PC-3 (cell line): ENCODE measurements around the gene RBM10. TPM values are rescaled to one million over a fixed set of nuclear protein-coding genes. Genes with fewer than 3 reads are reported as not detected.

ENCODE experiments used
- ATAC-seq: fragments of 200-7000 bp; cut with Tn5 transposase; 2 replicates; pipeline ENCODE4 v1.9.1; 2020; ENCODE audit warnings: mild to moderate bottlenecking, moderate library complexity
- BruUV-seq: library from RNA; stranded (reverse); fragments of 400-500 nt; replicated peaks from 2 replicates; lab custom pipeline; 2021; lab: Mats Ljungman, UMichigan
- CTCF ChIA-PET: fragments of 300-600 bp; sonication (Branson Sonifier 250); formaldehyde crosslinking; loops from one replicate; lab custom pipeline; 2022; ENCODE audit warnings: antibody characterized with exemption; lab: Charles Lee
- POLR2A ChIA-PET: fragments of 300-600 bp; sonication (Branson Sonifier 250); formaldehyde crosslinking; loops from one replicate; lab custom pipeline; 2022; ENCODE audit warnings: antibody characterized with exemption; ENCODE audit not compliant: unreplicated experiment; lab: Charles Lee
- DNase-seq: peaks from one replicate; pipeline ENCODE4 v3.0.0-alpha.2; 2015
- H2AFZ ChIP-seq: fragments of 300-600 bp; sonication (generic); 2 replicates; pipeline ENCODE4 v1.6.0; 2016; ENCODE audit warnings: antibody characterized with exemption, low read length
- H3F3A ChIP-seq: fragments of 300-600 bp; sonication (generic); one replicate; pipeline ENCODE4 v1.6.0; 2017; ENCODE audit warnings: antibody characterized with exemption, low read length, control low read depth, mild to moderate bottlenecking; ENCODE audit not compliant: unreplicated experiment
- H3K27ac ChIP-seq: fragments of 300-600 bp; sonication (generic); 2 replicates; pipeline ENCODE4 v1.5.1; 2016; ENCODE audit warnings: mild to moderate bottlenecking, low read length
- H3K27me3 ChIP-seq: fragments of 300-600 bp; sonication (generic); 2 replicates; pipeline ENCODE4 v1.6.1; 2016; ENCODE audit warnings: low read length, mixed read lengths
- H3K36me3 ChIP-seq: fragments of 300-600 bp; sonication (generic); 2 replicates; pipeline ENCODE4 v1.6.1; 2016; ENCODE audit warnings: low read depth, mixed run types, low read length, mixed read lengths
- H3K4me1 ChIP-seq: fragments of 300-600 bp; sonication (generic); 2 replicates; pipeline ENCODE4 v1.5.1; 2016; ENCODE audit warnings: low read length; ENCODE audit not compliant: insufficient read depth
- H3K4me2 ChIP-seq: fragments of 300-600 bp; sonication (generic); 2 replicates; pipeline ENCODE4 v1.6.0; 2016; ENCODE audit warnings: low read length
- H3K4me3 ChIP-seq: fragments of 300-600 bp; sonication (generic); 2 replicates; pipeline ENCODE4 v1.5.1; 2016; ENCODE audit warnings: mild to moderate bottlenecking, low read length, mixed read lengths
- H3K79me2 ChIP-seq: fragments of 300-600 bp; sonication (generic); 2 replicates; pipeline ENCODE4 v1.6.1; 2017; ENCODE audit warnings: low read length, mixed read lengths
- H3K9ac ChIP-seq: fragments of 300-600 bp; sonication (generic); 2 replicates; pipeline ENCODE4 v1.6.0; 2016; ENCODE audit warnings: mild to moderate bottlenecking, low read length
- H3K9me2 ChIP-seq: fragments of 300-600 bp; sonication (generic); replicated peaks from 2 replicates; pipeline ENCODE4 v1.6.1; 2016; ENCODE audit warnings: mixed run types, low read length, mixed read lengths
- H3K9me3 ChIP-seq: fragments of 300-600 bp; sonication (generic); 2 replicates; pipeline ENCODE4 v1.6.1; 2016; ENCODE audit warnings: low read length, mixed read lengths
- H4K20me1 ChIP-seq: fragments of 300-600 bp; sonication (generic); 2 replicates; pipeline ENCODE4 v1.6.1; 2016; ENCODE audit warnings: low read length, mixed read lengths
- CTCF ChIP-seq: fragments of 300-600 bp; sonication (generic); conservative IDR thresholded peaks from 2 replicates; pipeline ENCODE4 v1.5.1; 2017; ENCODE audit warnings: antibody characterized with exemption, low read depth, mild to moderate bottlenecking, low read length
- EZH2 ChIP-seq: fragments of 300-600 bp; sonication (generic); IDR thresholded peaks from one replicate; pipeline ENCODE4 v1.6.1; 2017; ENCODE audit warnings: antibody characterized with exemption, mild to moderate bottlenecking, low read length; ENCODE audit not compliant: unreplicated experiment
- EZH2phosphoT487 ChIP-seq: fragments of 300-600 bp; sonication (generic); IDR thresholded peaks from 2 replicates; pipeline ENCODE4 v1.6.1; 2018; ENCODE audit warnings: mild to moderate bottlenecking, antibody characterized with exemption, low read length, borderline replicate concordance
- intact Hi-C: fragments of 100-400 bp; cut with micrococcal nuclease; formaldehyde crosslinking; loops from 2 replicates; pipeline ENCODE4 v1.9.0; 2023
- total RNA-seq: library from RNA; depleted of rRNA; stranded (reverse); fragments of >200 nt; gene quantifications from 2 replicates; pipeline ENCODE4 v1.2.3, GENCODE V29; 2014

RBM10 gene
- total RNA-seq, 1 experiment from 2014 or later, result 71.5 TPM

GRCh38 chrX:47138171-47138570, 6.8 kb upstream of the RBM10 start:
- Histone ChIP-seq H3K9ac (no peak overlapping the region), H3K79me2 (peaks cover 13% of the 10 kb centered on the region), H3K36me3 (peaks cover 9% of the 10 kb centered on the region; the same call in 1 of the 2 replicates), H3K4me2 (no peak overlapping the region), H3K4me3 (no peak overlapping the region), H2AFZ (no peak overlapping the region), H3K9me3 (no peaks in the 10 kb centered on the region), H3K4me1 (peaks cover 5% of the 10 kb centered on the region; the same call in 1 of the 2 replicates), H3K27ac (no peak overlapping the region), H4K20me1 (no peaks in the 10 kb centered on the region), H3F3A (no peaks in the 10 kb centered on the region), H3K27me3 (no peaks in the 10 kb centered on the region), H3K9me2 (no peaks in the 10 kb centered on the region)
- CTCF ChIA-PET, result no interaction called here
- ATAC-seq (no peak), DNase-seq (no peak)
- intact Hi-C loops, result no loop called here
- TF ChIP-seq CTCF (no peak), EZH2 (no peak), EZH2phosphoT487 (no peak)
- BruUV-seq, result no TSS peak
- POLR2A ChIA-PET, result no interaction called here

- peak overlapping the region; percentile 76 for H2AFZ ChIP-seq
- H3K4me1 ChIP-seq, result peaks cover 25% of the 10 kb centered on the region
- H4K20me1 ChIP-seq, result peaks cover 32% of the 10 kb centered on the region
- H3K4me2 ChIP-seq, result peak overlapping the region; percentile 94
- H3K27me3 ChIP-seq, result no peaks in the 10 kb centered on the region
- H3K27ac ChIP-seq, result peak overlapping the region; percentile 86
- DNase-seq, result no peak
- intact Hi-C loops, result no loop called here
- TSS peak; percentile 67 for BruUV-seq
- peaks cover 65% of the 10 kb centered on the region for H3K79me2 ChIP-seq
- H3K36me3 ChIP-seq, result peaks cover 9% of the 10 kb centered on the region; the same call in 1 of the 2 replicates
- no peaks in the 10 kb centered on the region for H3K9me2 ChIP-seq
- ChIA-PET CTCF (interaction anchor here (0.9 to 1.1 kb wide), 3 partner anchors 30 to 57 kb away, joined by 3 read pairs; no protein-coding TSS in a partner anchor), POLR2A (interaction anchor here (0.5 to 1.2 kb wide), 8 partner anchors 9 to 750 kb away, joined by 3 to 5 read pairs (median 3); no protein-coding TSS in a partner anchor)
- no peaks in the 10 kb centered on the region for H3F3A ChIP-seq
- H3K9me3 ChIP-seq, result no peaks in the 10 kb centered on the region
- H3K4me3 ChIP-seq, result peak overlapping the region; percentile 98
- ATAC-seq, result no peak
- peak overlapping the region; percentile 97 for H3K9ac ChIP-seq
- TF ChIP-seq EZH2phosphoT487 (no peak), EZH2 (no peak), CTCF (no peak)
Observed at GRCh38 chrX:47143894-47144625, 961 bp upstream of the RBM10 start.
